ENCODE measurements around the gene MICAL3. TPM values are rescaled to one million over a fixed set of nuclear protein-coding genes. Genes with fewer than 3 reads are reported as not detected.

Gene MICAL3
- polyA plus RNA-seq, 1 of the 3 experiments (the other 2 are of a cell fraction): 83.1 TPM

GRCh38 chr22:17802822-17803221 is 221.5 kb downstream of the MICAL3 start:
- Histone ChIP-seq H3K27me3 (ENCODE audit: insufficient read depth) (no peaks in the 10 kb centered on the region), H3K4me1 (ENCODE audit: control insufficient read depth in 1 of 2, insufficient read depth in 2 of 2, low read depth in 1 of 2, low read length in 1 of 2) (no peaks in the 10 kb centered on the region), H2AFZ (ENCODE audit: low read depth) (no peak overlapping the region), H3K4me3 (ENCODE audit: low read depth in 2 of 2, low read length in 1 of 2) (no peak overlapping the region), H3K9me2 (no peaks in the 10 kb centered on the region), H4K20me1 (ENCODE audit: insufficient read depth) (no peaks in the 10 kb centered on the region), H3K79me2 (ENCODE audit: insufficient read depth) (no peaks in the 10 kb centered on the region), H3K9me3 (no peaks in the 10 kb centered on the region), H3F3A (replicated peaks; ENCODE audit: insufficient read depth) (no peaks in the 10 kb centered on the region), H3K36me3 (replicated peaks in 1 of 2; ENCODE audit: control insufficient read depth in 1 of 2, insufficient read depth in 2 of 2, low read length in 1 of 2) (peaks cover 6 to 42% of the 10 kb centered on the region in 2 experiments), H3K9ac (no peak overlapping the region), H3K4me2 (no peak overlapping the region), H3K27ac (ENCODE audit: low read depth in 2 of 2, low read length in 1 of 2) (no peak overlapping the region)
- DNase-seq: no peak
- ChIA-PET CTCF (interaction anchor here (1.0 to 2.0 kb wide), 3 partner anchors 16 to 274 kb away, joined by 3 to 6 read pairs (median 5); no protein-coding TSS in a partner anchor), POLR2A (no interaction called here)
- WGBS (ENCODE audit: low lambda C conversion rate): 100% methylated on average over 2 of the region's 2 CpGs
- no peak for TF ChIP-seq TEAD4 (IDR thresholded peaks at IDR 0.05; ENCODE audit: borderline replicate concordance, insufficient read depth)
- TF ChIP-seq RXRA (IDR thresholded peaks at IDR 0.05; ENCODE audit: borderline replicate concordance, low read depth): no peak
- TF ChIP-seq, protein P1, sequence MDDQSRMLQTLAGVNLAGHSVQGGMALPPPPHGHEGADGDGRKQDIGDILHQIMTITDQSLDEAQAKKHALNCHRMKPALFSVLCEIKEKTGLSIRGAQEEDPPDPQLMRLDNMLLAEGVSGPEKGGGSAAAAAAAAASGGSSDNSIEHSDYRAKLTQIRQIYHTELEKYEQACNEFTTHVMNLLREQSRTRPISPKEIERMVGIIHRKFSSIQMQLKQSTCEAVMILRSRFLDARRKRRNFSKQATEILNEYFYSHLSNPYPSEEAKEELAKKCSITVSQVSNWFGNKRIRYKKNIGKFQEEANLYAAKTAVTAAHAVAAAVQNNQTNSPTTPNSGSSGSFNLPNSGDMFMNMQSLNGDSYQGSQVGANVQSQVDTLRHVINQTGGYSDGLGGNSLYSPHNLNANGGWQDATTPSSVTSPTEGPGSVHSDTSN (IDR thresholded peaks at IDR 0.05): no peak
- no peak for TF ChIP-seq FOXM1 (IDR thresholded peaks at IDR 0.05; ENCODE audit: low read depth)
- no peak for TF ChIP-seq RCOR1 (IDR thresholded peaks at IDR 0.05; ENCODE audit: low read length)
- TF ChIP-seq RFX5 (IDR thresholded peaks at IDR 0.05; ENCODE audit: low read length): no peak

GRCh38 chr22:17802411-17802810 is 221.9 kb downstream of the MICAL3 start:
- H3F3A ChIP-seq (replicated peaks; ENCODE audit: insufficient read depth): no peaks in the 10 kb centered on the region
- ChIA-PET POLR2A (no interaction called here), CTCF (interaction anchor here (1.8 to 2.0 kb wide), 2 partner anchors 16 to 28 kb away, joined by 5 to 6 read pairs; no protein-coding TSS in a partner anchor)
- no peak overlapping the region for H2AFZ ChIP-seq (ENCODE audit: low read depth)
- no peak overlapping the region for H3K27ac ChIP-seq (ENCODE audit: low read depth in 2 of 2, low read length in 1 of 2)
- peaks cover 6 to 38% of the 10 kb centered on the region in 2 experiments for H3K36me3 ChIP-seq (replicated peaks in 1 of 2; ENCODE audit: control insufficient read depth in 1 of 2, insufficient read depth in 2 of 2, low read length in 1 of 2)
- TF ChIP-seq RXRA (IDR thresholded peaks at IDR 0.05; ENCODE audit: borderline replicate concordance, low read depth): no peak
- no peak for TF ChIP-seq EP300 (IDR thresholded peaks at IDR 0.05; ENCODE audit: borderline replicate concordance in 1 of 2, low read depth in 1 of 2, low read length in 1 of 2)
- TF ChIP-seq, protein P2, sequence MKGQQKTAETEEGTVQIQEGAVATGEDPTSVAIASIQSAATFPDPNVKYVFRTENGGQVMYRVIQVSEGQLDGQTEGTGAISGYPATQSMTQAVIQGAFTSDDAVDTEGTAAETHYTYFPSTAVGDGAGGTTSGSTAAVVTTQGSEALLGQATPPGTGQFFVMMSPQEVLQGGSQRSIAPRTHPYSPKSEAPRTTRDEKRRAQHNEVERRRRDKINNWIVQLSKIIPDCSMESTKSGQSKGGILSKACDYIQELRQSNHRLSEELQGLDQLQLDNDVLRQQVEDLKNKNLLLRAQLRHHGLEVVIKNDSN (IDR thresholded peaks at IDR 0.05; ENCODE audit: borderline replicate concordance, low read depth): no peak
- no peak for TF ChIP-seq JUND (IDR thresholded peaks at IDR 0.05)
- TF ChIP-seq TCF12 (IDR thresholded peaks at IDR 0.05): no peak
- no peak for TF ChIP-seq MXI1 (IDR thresholded peaks at IDR 0.05; ENCODE audit: low read depth, low read length)
- TF ChIP-seq POLR2AphosphoS5 (IDR thresholded peaks at IDR 0.05; ENCODE audit: low read depth, low read length): no peak
- no peak for TF ChIP-seq RAD21 (IDR thresholded peaks at IDR 0.05; ENCODE audit: low read length)
- TF ChIP-seq MEF2A (IDR thresholded peaks at IDR 0.05; ENCODE audit: borderline replicate concordance, low read depth): no peak
- TF ChIP-seq CHD2 (IDR thresholded peaks at IDR 0.05; ENCODE audit: low read length, partially characterized antibody): no peak
- no peak for TF ChIP-seq SIN3A (IDR thresholded peaks at IDR 0.05; ENCODE audit: borderline replicate concordance, low read depth, low read length)
- no peak for TF ChIP-seq TEAD4 (IDR thresholded peaks at IDR 0.05; ENCODE audit: borderline replicate concordance, insufficient read depth)
- TF ChIP-seq USF2 (IDR thresholded peaks at IDR 0.05; ENCODE audit: borderline replicate concordance, low read depth, low read length): no peak
- H3K9me3 ChIP-seq: no peaks in the 10 kb centered on the region
- H3K9me2 ChIP-seq: no peaks in the 10 kb centered on the region
- no peak for DNase-seq
- no peaks in the 10 kb centered on the region for H3K79me2 ChIP-seq (ENCODE audit: insufficient read depth)
- H3K27me3 ChIP-seq (ENCODE audit: insufficient read depth): no peaks in the 10 kb centered on the region
- H3K4me1 ChIP-seq (ENCODE audit: control insufficient read depth in 1 of 2, insufficient read depth in 2 of 2, low read depth in 1 of 2, low read length in 1 of 2): no peaks in the 10 kb centered on the region
- H3K4me3 ChIP-seq (ENCODE audit: low read depth in 2 of 2, low read length in 1 of 2): no peak overlapping the region
- H4K20me1 ChIP-seq (ENCODE audit: insufficient read depth): no peaks in the 10 kb centered on the region
- no peak overlapping the region for H3K4me2 ChIP-seq
- 94% methylated on average over 10 of the region's 10 CpGs for WGBS (ENCODE audit: low lambda C conversion rate)
- no peak overlapping the region for H3K9ac ChIP-seq
